GM19468 (cell line): ENCODE measurements around the gene IGFBP2.

Experiments used
- ATAC-seq: cut with Tn5 transposase; IDR thresholded peaks from one replicate; pipeline ENCODE4 v1.9.1; 2021; ENCODE audit warnings: mild to moderate bottlenecking, moderate library complexity, moderate number of reproducible peaks; ENCODE audit not compliant: unreplicated experiment; ENCODE audit errors: extremely low read depth

Gene IGFBP2

DNA sequence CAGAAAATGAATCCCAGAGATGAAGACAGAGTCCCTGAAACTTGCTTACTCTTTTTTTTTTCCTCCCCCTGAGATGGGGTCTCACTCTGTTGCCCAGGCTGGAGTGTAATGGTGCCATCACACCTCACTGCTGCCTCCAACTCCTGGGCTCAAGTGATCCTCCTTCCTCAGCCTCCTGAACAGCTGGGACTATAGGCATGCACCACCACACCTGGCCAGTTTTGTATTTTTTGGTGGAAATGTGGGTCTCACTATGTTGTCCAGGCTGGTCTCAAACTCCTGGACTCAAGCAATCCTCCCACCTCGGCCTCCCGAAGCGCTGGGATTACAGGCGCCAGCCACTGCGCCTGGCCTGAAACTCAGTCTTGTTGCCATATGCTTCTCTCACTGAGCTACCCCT, 27.8 kb downstream of the IGFBP2 start:
- ATAC-seq = no peak

DNA sequence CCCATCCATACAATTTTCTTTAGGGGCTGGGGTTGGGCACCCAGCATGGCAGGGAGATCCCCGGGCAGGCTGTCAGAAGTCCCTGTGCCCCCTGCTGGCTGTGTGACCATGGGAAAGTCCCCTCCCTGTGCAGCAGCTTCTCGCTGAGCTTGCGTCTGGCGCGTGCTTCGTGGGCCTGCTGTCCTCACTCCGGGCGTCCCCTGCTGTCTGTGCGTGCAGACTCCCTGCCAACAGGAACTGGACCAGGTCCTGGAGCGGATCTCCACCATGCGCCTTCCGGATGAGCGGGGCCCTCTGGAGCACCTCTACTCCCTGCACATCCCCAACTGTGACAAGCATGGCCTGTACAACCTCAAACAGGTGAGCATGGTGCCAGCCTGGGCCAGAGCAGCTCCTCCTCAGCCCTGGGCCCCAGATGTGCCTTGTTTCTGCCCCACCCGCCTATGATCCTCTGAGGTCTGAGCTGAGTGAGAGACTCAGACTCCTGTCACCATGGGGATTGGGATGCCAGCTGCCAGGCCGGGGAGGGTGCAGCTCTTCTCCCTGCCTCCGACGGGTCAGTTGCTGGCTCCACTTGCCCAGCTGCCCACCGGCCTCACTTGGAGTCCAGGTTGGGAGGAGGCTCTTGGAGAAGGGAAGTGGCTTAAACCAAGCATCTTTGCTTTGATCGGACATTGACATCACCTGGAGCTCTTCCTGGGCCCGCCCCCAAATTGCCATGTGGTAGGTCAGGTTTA, 28.6 kb downstream of the IGFBP2 start:
- ATAC-seq = no peak

DNA sequence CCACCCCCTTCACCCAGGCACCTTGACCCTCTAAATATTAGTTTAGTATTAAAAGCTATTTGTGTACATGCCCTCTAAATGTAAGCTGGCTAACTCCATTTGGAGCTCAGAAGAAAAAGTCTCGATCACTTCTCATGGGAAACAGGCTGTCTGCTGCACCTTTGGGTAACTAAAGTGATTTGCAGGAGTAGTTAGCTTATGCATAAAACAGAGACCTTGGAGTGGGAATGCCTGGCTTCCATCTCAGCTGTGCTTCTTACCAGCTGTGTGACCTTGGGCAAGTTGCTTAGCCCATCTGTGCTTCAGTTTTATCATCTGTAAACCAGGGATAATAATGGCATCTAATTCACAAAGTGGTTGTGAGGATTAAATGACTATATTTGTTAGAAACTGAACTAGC, 29.9 kb downstream of the IGFBP2 start:
- ATAC-seq = no peak

DNA sequence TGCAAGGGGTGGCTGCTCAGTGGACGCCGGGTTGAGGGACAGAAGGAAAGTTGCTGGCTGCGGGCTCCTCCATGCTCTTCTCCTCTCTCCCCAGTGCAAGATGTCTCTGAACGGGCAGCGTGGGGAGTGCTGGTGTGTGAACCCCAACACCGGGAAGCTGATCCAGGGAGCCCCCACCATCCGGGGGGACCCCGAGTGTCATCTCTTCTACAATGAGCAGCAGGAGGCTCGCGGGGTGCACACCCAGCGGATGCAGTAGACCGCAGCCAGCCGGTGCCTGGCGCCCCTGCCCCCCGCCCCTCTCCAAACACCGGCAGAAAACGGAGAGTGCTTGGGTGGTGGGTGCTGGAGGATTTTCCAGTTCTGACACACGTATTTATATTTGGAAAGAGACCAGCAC, 30.6 kb downstream of the IGFBP2 start:
- ATAC-seq = no peak

DNA sequence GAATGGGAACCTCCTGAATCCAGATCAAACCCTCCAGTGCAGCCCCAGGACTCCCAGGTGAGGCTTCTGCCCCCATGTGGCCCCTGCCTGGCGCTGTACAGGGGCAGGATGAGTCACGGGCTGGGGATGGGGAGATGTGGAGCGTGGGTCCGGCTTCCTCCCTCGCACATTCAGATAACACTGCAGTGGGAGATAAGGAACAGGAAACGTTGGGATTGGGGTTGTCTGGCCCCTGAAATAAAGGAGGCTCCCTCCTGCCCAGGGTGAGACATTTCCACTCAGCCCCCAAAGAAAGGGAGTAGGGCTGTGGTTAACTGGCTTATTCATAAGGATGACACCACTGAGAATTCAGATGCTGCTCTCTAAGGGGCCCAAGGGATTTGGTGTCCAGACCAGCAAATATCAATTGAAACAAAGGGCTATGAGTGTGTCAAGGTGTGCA, 31.4 kb downstream of the IGFBP2 start:
- no peak for ATAC-seq

DNA sequence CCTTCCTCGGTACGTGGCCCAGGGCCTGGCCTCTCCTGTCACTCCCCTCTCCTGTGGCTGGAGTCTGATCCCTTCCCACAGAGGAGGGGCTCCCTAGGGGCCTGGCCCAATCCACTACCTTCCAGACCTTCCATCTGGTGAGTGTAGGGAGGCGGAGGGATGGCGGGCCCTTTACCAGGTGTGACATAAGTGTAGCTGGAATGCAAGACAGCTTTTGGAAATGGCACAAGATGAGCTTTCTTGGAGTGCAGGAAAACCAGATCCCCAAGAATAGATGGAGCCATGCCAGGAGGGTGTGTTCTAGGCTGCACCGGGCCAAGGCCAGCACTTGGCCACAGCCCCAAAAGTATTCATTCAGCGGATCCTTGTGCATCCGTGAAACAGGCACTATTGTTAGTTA, 32.0 kb downstream of the IGFBP2 start:
- ATAC-seq = no peak

DNA sequence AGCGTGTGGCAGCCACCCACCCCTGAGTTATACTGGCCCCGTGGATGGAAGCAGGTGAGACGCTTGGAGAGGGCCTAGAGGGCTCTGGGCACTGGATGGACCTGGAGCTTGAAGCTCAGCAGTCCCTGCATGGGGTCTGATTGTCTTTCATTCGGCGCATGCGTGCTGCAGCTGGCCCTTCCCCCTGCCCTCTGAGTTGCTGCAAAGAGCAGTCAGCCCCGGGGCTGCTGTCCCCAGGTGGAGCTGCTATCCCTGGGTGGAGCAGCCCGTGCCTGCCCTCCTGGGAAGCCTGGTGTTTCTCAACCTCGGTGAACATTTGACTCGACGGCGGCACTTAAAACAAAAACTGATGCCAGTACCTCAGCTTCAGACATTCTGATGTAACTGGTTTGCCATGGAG, 32.5 kb downstream of the IGFBP2 start:
- ATAC-seq = no peak

DNA sequence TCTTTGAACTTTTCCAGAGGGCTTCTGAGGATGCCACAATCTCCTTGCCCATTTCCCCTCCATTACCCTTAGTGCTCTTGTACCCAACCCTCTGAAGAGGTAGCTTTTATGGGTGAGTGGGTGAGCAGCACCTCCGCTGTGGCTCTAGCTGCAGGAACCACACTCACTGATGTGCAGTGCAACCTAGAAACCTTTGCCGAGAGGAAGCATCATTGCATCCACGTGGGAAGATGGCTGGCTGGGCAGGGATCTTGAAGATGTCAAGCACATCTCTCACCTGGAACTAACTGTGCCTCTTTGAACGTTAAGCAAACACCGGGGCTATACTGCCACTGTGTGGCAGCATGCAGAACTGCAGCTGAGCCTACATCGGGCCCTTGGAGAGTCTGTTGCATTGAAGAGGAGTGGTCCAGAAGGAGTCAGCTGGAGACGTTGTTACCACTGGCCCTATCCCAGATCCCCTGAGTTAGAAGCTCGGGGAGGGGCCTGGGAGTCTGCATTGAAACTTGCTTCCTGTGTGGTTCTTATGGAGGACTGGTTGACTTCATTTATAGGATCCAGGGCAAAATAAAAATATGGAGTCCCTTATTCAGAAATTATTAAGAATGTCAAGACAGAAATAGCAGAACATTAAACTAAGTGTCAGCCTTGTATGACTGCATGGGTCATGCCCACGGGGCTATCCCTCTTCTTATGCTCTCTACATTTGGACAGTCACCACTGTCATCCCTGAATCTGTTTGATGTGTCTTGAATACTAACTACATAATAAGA, 33.4 kb downstream of the IGFBP2 start:
- ATAC-seq = no peak

DNA sequence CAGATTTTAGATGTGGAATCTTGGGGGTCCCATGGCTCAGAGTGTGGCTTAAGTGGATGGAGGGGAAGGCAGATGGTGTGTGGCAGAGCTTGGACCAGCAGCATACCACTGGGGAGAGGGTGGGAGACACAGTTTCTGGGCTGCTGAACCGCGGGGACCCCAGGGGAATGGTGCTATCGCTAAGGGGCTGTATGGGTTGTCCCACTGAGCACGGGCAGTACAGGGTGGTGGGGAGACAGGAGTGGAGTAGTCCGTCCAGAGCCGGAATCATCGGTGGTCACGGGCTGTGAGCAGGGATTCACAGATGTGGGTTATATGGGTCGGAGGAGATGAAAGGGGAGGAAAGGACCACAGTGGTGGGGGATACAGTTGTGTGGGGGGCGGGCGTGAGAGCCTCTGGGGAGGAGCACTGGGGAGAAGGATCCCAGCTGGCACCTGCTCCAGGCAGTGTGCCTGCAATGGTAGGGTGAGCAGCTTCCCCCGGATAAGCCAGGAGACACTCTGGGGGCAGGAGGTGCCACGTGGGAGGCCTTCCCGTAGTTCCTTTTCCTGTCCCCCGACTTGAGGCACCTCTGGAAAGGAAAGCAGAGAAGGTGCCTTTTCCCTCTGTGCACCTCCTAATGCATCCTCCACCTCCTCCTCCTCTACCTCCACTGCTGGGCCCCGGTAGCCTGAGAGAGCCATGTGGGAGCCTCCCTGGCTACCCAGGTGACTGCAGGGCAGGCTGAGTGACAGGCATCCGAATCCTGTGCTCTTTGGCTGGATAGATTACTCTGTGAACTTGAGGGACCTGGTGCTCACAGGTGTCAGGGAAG, 37.3 kb downstream of the IGFBP2 start:
- no peak for ATAC-seq

DNA sequence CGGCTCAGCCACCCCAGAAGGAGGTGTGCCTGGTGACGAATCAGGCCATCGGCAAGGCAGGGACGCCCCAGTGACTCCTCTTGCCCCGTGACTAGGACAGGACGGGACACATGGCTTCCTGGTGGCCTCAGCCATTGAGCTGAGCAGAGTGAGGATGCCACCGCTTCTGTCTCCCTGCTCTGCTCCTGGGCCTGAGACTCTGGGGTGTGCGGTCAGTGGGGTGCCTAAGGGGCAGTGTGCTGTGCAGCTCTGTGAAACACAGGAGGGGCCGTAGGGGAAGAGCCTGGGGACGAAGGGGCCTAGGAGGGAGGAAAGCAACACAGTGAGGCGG, 37.8 kb downstream of the IGFBP2 start:
- ATAC-seq = no peak

DNA sequence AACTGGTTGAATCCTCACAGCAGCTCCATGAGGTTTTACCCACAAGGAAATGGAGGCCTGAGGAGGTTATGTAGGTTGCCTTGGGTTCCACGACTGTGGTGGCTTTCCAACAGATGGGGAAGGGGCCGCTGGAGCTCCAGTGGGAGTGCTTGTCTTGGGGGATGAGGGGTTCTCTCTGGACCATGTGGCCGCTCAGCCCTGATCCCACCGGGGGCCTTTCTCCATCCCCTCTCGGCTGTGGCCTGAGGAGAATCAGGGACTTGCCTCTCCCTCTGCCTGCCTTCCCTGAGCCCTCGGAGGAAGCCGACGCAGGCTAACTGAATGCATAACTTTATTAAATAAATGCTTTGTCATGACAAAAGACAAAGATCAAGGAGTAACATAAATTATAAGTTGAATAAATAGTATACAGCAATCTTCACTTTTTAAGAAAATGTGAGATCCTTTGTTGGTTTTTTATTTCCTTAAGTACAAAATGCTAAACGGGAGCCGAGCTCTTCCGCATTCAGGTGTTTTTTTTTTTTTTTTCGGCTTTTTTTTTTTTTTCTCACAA, 38.6 kb downstream of the IGFBP2 start:
- ATAC-seq = no peak

DNA sequence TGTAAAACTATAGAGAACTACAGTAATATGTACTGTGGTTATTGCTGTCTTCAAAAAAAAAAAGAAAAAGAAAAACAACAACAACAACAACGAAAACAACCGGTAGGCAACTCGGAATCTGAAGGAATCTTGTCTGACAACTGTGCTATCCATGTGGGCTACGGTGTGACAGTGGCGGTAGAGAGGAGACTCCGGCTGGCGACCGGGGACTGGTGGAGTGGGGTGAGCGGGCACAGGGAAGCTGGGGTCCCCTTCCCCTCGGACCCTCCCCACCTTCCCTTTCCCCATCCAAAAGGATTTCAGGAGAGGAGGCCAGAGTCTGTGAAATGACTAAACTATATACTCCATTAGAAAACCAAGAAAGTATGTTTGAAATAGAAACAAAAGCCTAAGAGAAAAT, 39.2 kb downstream of the IGFBP2 start:
- ATAC-seq = no peak

DNA sequence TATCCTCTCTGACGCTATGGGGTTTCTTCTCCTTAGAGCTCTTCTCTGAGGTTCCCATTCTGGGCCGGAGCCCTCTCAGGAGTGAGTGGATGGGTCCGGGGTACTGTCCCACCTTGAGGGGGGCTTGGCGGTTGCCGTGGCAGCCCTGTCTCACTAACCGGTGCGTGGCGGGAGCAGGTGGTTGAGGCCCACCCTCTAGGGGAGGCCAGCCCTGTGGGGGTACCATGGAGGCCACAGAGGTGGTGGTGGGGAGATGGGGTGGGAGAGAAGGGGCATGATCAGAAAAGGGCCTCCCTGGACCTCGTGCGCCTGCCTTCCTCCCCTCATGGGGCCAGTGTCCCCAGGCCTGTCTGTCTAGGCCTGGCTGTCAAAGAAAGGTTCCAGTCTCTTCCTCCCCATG, 39.8 kb downstream of the IGFBP2 start:
- no peak for ATAC-seq

DNA sequence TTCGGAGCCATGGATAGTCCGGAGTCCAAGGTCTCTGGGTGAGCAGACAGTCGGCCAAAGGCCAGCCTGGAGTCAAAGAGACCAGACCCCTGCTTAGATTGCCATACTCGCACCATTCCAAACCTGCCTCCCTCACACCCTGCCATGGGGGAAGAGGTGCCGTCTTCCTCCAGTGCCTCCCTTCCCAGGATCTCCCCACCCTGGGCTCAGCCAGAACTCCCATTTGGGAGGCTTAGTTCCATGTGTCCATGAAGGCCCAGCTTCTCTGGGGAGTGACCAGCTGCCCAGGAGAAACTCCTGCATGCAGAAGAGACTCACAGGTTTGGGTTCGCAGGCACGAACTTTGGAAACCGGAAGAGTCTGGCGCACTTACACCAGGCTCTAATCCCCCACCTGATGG, 40.4 kb downstream of the IGFBP2 start:
- ATAC-seq = no peak

DNA sequence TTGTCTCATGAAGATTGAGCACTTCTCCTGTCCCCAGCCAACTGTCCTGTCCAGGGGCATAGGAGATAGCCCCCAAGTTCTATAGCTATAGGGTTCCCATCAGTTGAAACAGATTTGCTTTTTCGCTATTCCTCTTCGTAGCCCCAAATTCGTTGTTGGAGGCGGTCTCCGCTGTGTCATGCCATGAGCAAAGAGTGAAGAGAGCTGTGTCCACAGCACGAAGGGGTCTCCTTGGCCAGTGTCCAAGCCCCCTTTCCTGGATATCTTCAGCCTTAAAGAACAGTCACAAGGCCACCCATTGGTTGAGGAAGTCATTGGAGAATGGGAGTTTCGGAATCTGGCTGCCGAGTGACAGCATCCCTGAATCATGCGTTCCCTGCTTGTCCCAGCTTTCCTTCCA, 41.2 kb downstream of the IGFBP2 start:
- ATAC-seq = no peak

DNA sequence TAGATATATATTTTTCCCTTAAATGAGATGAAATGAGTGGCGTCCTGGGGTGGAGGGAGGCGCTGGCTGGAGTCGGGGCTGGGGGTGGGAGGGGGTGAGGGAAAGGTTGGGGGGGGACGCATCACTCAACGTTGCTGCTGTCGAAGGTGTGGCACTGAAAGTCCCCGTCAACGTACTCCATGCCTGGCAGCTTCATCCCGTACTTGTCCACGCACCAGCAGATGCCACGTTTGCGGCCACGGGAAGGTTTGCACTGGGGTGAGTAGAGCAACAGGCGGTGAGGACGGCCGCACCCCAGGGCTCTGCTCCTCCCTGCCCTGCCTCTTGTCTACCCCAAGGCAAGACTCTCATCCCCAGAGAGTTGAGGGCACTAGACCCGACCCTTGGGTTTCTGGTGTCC, 43.4 kb downstream of the IGFBP2 start:
- no peak for ATAC-seq

DNA sequence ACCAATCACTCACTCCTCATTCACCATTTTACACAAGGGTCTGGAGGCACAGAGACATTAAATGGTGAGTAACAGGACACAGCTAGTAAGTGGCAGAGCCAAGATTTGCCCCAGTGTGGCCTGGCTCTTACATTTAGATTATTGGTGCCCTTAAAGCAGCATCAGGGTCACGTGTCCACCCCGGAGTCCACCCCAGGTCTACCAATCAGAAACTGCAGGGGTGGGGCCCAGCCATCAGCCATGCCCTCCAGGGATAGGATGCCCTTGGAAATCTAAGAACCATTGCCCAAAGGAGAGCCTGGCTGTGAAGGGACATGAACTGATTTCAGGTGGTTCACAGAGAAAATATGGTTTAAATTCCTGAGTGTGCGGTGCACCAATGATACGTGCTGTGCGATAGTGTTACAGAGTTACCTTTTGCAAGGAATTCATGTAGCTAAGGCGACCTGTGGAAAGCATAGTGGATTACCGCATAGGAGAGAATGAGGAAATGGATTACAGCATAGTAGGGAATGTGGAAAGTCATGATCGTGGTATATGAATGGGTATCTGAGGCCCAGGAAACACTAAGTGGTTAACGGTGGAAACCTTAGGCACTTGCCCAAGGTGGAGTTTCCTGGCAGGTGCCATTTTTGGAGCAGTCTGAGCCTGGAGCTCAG, 44.3 kb downstream of the IGFBP2 start:
- ATAC-seq = no peak

DNA sequence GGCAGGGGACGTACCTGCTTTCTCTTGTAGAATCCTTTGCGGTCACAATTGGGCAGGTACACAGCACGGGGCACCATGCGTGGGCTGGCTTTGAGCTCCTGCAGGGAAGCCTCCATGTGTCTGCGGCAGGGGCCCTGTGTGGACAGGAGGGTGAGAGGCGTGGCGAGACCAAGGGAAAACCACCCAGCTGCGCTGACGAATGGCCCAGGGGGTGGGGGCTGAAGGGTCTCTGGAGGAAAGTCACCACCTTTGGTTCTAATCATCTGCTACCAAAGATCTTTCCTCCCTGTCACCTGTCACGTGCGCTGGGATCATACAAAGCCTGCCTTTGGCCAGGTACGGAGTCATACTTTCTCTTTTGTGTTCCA, 44.9 kb downstream of the IGFBP2 start:
- ATAC-seq = no peak

DNA sequence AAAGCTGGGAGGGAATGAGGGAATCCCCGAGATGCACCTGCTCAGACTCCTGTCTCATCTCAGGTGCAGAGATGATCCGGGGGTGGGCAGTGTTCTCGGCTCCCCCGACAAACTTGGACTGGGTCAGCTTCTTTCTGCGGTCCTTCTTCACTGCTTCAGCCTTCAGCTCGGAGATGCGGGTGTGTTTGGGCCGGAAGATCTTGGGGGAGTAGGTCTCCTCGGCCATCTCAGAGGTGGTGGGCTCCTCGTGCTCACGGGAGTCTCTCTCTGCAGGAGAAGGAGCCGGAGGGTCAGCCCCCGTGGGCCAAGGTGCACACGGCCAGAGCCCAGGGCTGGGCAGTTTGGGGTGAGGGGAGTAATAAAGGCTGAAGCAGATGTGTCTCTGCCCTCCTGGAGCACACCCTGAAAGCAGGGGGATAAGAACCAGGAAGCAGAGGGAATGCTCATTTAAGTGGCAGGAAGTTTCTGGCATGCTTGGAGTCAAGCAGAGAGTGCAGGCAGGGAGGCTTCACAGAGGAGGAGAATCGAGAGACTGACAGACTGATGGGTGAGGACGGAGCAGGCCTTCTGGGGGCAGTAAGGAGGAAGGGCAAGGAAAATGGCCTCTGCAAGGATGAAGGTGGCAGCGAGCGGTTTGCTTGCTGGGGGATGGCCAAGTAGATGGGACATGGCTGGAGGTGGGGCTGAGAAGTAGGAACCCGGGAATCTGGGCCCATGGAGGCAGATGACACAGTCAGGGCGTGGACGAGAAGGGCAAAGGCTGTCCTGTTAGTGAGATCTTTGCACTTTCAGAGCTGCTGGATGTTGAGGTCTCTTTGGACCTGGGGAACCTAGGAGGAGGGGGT, 45.8 kb downstream of the IGFBP2 start:
- ATAC-seq = no peak

DNA sequence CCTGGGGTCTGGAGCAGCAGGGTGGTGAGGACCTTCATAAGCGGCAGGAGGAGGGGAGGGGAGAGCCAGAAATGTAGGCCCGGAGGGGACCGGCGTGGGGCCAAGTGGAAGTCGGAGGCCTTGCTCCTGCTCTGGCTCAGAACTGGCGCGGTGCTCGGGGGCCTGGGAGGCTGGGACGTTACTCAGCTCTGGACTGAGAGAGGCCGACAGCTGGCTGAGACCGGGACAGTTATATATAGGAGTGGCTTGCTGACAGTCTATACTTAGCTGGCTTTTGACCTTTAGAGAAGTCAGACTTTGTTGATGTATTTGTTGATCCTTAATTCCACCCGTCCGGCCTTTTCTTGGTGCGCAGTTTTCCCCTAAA, 46.4 kb downstream of the IGFBP2 start:
- ATAC-seq = no peak
